Measurements from ENCODE around the gene WFS1. TPM values are rescaled to one million over a fixed set of nuclear protein-coding genes. Genes with fewer than 3 reads are reported as not detected.

Gene WFS1
- total and polyA plus RNA-seq, 2 experiments from 2014 or later: 36.1 to 43.1 TPM

DNA sequence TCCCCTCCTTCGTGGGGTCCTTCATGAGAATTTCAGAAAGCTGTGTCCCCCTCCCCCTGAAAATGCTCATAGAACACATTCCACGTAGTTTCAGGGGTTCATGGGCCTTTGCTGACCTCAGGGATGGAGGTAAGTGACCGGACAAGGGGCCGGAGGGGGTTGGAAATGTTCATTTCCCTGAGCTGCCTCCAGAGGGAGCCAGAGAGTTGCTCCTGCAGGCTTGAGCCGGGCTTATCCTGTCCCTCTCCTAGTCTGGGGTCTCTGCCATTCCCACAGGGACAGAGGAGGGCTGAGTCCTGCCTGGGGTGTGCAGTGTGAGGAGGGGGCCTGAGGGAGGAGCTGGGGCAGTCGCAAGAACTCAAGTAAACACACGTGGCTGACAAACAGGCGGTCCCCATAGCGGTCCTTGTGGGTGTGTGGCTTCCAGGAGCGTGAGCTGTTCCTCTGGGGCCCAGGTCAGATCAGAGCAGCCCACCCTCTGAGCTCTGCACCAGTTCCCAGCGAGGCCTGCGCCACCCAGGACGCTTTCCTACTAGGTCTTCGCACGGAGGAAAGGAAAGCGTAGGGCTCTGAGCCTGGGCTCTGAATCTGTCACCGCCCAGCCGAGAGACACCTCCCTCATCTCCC is 62.5 kb downstream of the WFS1 start:
- no peak for DNase-seq (ENCODE audit: low spot score)
- H2AFZ ChIP-seq: no peak overlapping the region
- no peaks in the 10 kb centered on the region for H4K20me1 ChIP-seq (ENCODE audit: insufficient read depth, poor library complexity, severe bottlenecking)
- no peaks in the 10 kb centered on the region for H3K9me3 ChIP-seq (ENCODE audit: low read depth)
- WGBS (ENCODE audit: low lambda C conversion rate, missing lambda C conversion rate): 64% methylated on average over 17 of the region's 18 CpGs
- no peaks in the 10 kb centered on the region for H3K36me3 ChIP-seq (replicated peaks; ENCODE audit: insufficient read depth, low read depth)
- TF ChIP-seq, protein P1, sequence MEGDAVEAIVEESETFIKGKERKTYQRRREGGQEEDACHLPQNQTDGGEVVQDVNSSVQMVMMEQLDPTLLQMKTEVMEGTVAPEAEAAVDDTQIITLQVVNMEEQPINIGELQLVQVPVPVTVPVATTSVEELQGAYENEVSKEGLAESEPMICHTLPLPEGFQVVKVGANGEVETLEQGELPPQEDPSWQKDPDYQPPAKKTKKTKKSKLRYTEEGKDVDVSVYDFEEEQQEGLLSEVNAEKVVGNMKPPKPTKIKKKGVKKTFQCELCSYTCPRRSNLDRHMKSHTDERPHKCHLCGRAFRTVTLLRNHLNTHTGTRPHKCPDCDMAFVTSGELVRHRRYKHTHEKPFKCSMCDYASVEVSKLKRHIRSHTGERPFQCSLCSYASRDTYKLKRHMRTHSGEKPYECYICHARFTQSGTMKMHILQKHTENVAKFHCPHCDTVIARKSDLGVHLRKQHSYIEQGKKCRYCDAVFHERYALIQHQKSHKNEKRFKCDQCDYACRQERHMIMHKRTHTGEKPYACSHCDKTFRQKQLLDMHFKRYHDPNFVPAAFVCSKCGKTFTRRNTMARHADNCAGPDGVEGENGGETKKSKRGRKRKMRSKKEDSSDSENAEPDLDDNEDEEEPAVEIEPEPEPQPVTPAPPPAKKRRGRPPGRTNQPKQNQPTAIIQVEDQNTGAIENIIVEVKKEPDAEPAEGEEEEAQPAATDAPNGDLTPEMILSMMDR (IDR thresholded peaks at IDR 0.05; ENCODE audit: poor library complexity): peak; percentile 64
- TF ChIP-seq EZH2 (IDR thresholded peaks at IDR 0.05; ENCODE audit: borderline replicate concordance): no peak
- TF ChIP-seq EZH2phosphoT487 (IDR thresholded peaks at IDR 0.05; ENCODE audit: low read depth, severe bottlenecking, unreplicated experiment): no peak
- no peaks in the 10 kb centered on the region for H3K79me2 ChIP-seq
- no peak overlapping the region for H3K4me2 ChIP-seq
- H3K27me3 ChIP-seq: no peaks in the 10 kb centered on the region
- no peak overlapping the region for H3K4me3 ChIP-seq
- no peaks in the 10 kb centered on the region for H3K4me1 ChIP-seq (ENCODE audit: insufficient read depth)
- H3K27ac ChIP-seq: no peak overlapping the region
- no peaks in the 10 kb centered on the region for H3K9me2 ChIP-seq (replicated peaks; ENCODE audit: insufficient read depth)

DNA sequence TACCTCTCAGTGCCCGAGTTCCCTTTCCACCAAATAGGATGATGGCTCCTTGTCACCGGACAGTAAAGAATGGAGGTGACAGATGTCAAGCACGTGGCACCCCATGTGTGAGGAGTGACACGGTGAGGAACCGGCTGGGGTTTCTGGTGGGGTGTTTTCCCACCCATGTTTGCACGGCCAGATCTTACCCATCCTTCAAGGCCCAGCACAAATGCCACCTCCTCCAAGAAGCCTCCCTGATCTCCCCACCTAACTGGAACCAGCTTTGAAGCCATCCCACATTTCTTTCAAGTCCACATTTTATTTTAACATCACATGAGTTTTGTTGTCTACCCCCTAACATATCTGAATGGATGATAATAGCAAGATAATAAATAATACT is 63.0 kb downstream of the WFS1 start:
- Histone ChIP-seq H3K27ac (no peak overlapping the region), H3K36me3 (replicated peaks; ENCODE audit: insufficient read depth, low read depth) (no peaks in the 10 kb centered on the region), H3K4me3 (no peak overlapping the region), H2AFZ (no peak overlapping the region), H3K27me3 (no peaks in the 10 kb centered on the region), H3K4me1 (ENCODE audit: insufficient read depth) (no peaks in the 10 kb centered on the region), H3K9me3 (ENCODE audit: low read depth) (no peaks in the 10 kb centered on the region), H4K20me1 (ENCODE audit: insufficient read depth, poor library complexity, severe bottlenecking) (no peaks in the 10 kb centered on the region), H3K4me2 (no peak overlapping the region), H3K79me2 (no peaks in the 10 kb centered on the region), H3K9me2 (replicated peaks; ENCODE audit: insufficient read depth) (no peaks in the 10 kb centered on the region)
- TF ChIP-seq EZH2phosphoT487 (IDR thresholded peaks at IDR 0.05; ENCODE audit: low read depth, severe bottlenecking, unreplicated experiment) (no peak), EZH2 (IDR thresholded peaks at IDR 0.05; ENCODE audit: borderline replicate concordance) (no peak)
- TF ChIP-seq, protein P1 (IDR thresholded peaks at IDR 0.05; ENCODE audit: poor library complexity): no peak
- 87% methylated on average over 6 of the region's 6 CpGs for WGBS (ENCODE audit: low lambda C conversion rate, missing lambda C conversion rate)
- DNase-seq (ENCODE audit: low spot score): no peak

DNA sequence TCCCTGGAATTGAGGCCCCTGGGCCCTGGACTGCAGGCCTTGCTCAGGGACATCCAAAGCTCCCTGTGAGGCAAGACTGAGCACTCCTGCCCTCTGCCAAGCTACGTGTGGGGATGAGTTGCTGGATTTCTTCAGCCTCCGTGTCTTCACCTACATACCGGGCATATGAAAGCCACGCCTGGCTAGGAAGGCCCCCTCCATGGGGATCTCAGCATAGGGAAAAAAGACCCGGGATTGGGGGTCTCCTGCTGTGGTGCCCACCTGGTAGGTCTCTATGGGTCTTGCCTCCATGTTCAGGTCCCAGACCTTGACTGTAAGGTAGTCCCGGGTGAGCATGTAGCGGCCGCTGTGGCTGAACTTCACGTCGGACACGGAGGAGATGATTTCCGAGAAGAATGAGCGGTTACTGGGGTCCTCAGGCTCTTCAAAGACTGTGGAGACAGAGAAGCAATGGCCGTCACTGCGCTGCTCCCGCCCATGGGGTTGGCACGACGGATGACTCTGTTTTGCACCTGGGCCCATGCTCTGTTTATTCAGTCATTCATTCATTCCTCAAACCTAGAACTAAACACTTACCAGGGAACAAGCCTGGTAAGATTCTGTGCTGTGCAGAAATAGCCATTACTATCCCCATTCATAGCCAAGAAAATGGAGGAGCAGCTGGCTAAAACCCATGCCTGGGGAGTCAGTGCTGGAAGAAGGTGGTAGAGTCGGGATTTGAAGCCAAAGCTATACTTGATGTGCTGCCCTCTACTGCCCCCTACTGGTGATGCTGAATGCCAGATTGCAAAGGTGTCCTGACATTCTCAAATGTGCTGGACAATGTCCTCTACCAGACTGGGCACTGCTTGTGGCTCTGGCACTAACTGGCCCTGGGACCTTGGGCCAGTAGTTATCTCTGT is 63.9 kb downstream of the WFS1 start:
- no peaks in the 10 kb centered on the region for H3K36me3 ChIP-seq (replicated peaks; ENCODE audit: insufficient read depth, low read depth)
- H3K9me3 ChIP-seq (ENCODE audit: low read depth): no peaks in the 10 kb centered on the region
- 82% methylated on average over 19 of the region's 19 CpGs for WGBS (ENCODE audit: low lambda C conversion rate, missing lambda C conversion rate)
- DNase-seq (ENCODE audit: low spot score): no peak
- TF ChIP-seq EZH2phosphoT487 (IDR thresholded peaks at IDR 0.05; ENCODE audit: low read depth, severe bottlenecking, unreplicated experiment): no peak
- TF ChIP-seq, protein P1 (IDR thresholded peaks at IDR 0.05; ENCODE audit: poor library complexity): peak; percentile 31
- no peak overlapping the region for H2AFZ ChIP-seq
- no peaks in the 10 kb centered on the region for H4K20me1 ChIP-seq (ENCODE audit: insufficient read depth, poor library complexity, severe bottlenecking)
- H3K27me3 ChIP-seq: peaks cover 7% of the 10 kb centered on the region
- H3K27ac ChIP-seq: no peak overlapping the region
- no peaks in the 10 kb centered on the region for H3K9me2 ChIP-seq (replicated peaks; ENCODE audit: insufficient read depth)
- H3K79me2 ChIP-seq: no peaks in the 10 kb centered on the region
- no peaks in the 10 kb centered on the region for H3K4me1 ChIP-seq (ENCODE audit: insufficient read depth)
- no peak overlapping the region for H3K4me2 ChIP-seq
- H3K4me3 ChIP-seq: no peak overlapping the region
